GM12864 (cell line): ENCODE data around the gene C1orf21.
A peak's percentile ranks its signal among the peaks of the same experiment; 100 is the strongest.

Source experiments
- DNase-seq: peaks from one replicate; pipeline ENCODE4 v3.0.0-alpha.2; 2011; ENCODE audit warnings: low read depth
- H3K4me3 ChIP-seq: 2 replicates; pipeline ENCODE4 v1.5.1; 2011; ENCODE audit warnings: mild to moderate bottlenecking, low read depth, low read length, control low read depth
- CTCF ChIP-seq: IDR thresholded peaks from 2 replicates; pipeline ENCODE4 v1.5.1; 2011; ENCODE audit warnings: low read depth, mild to moderate bottlenecking, moderate library complexity, low read length, control low read depth, inconsistent platforms; ENCODE audit errors: missing control alignments

C1orf21 gene

GRCh38 chr1:184368354-184368753, 18.5 kb upstream of the C1orf21 start:
- no peak overlapping the region for H3K4me3 ChIP-seq
- DNase-seq = no peak
- no peak for TF ChIP-seq CTCF

- no peak for TF ChIP-seq CTCF
- DNase-seq = no peak
Measured at GRCh38 chr1:184370850-184371249, 16.0 kb upstream of the C1orf21 start.

GRCh38 chr1:184373155-184373554, 13.7 kb upstream of the C1orf21 start:
- H3K4me3 ChIP-seq = no peak overlapping the region
- no peak for TF ChIP-seq CTCF
- DNase-seq = no peak

More at GRCh38 chr1:184370850-184371249, 16.0 kb upstream of the C1orf21 start:
- no peak overlapping the region for H3K4me3 ChIP-seq

GRCh38 chr1:184376369-184376768, 10.5 kb upstream of the C1orf21 start:
- H3K4me3 ChIP-seq = no peak overlapping the region
- no peak for TF ChIP-seq CTCF
- no peak for DNase-seq

GRCh38 chr1:184379111-184379752, 7.6 kb upstream of the C1orf21 start:
- no peak for DNase-seq
- peak; percentile 37 for TF ChIP-seq CTCF

GRCh38 chr1:184380468-184380867, 6.4 kb upstream of the C1orf21 start:
- no peak overlapping the region for H3K4me3 ChIP-seq
- no peak for TF ChIP-seq CTCF
- no peak for DNase-seq

More at GRCh38 chr1:184379111-184379752, 7.6 kb upstream of the C1orf21 start:
- H3K4me3 ChIP-seq = no peak overlapping the region

GRCh38 chr1:184383772-184384323, 3.0 kb upstream of the C1orf21 start:
- no peak overlapping the region for H3K4me3 ChIP-seq
- TF ChIP-seq CTCF = no peak
- DNase-seq = no peak
